Caco-2 (cell line): ENCODE results near the gene PGBD5. TPM values are rescaled to one million over a fixed set of nuclear protein-coding genes. Genes with fewer than 3 reads are reported as not detected.

ENCODE experiments used
- BruUV-seq: library from RNA; stranded (reverse); fragments of 400-500 nt; replicated peaks from 2 replicates; lab custom pipeline; 2021; lab: Mats Ljungman, UMichigan
- CTCF ChIA-PET: fragments of 300-600 bp; sonication (Branson Sonifier 250); formaldehyde crosslinking; loops from one replicate; lab custom pipeline; 2022; ENCODE audit warnings: antibody characterized with exemption; lab: Charles Lee
- POLR2A ChIA-PET: fragments of 300-600 bp; sonication (Branson Sonifier 250); formaldehyde crosslinking; loops from one replicate; lab custom pipeline; 2022; ENCODE audit warnings: antibody characterized with exemption; lab: Charles Lee
- DNase-seq, 2 experiments: peaks; one replicate each; pipeline versions ENCODE4 v3.0.0 to v3.0.0-alpha.2; 2020 to 2022
- H3K27me3 ChIP-seq: replicated peaks from 2 replicates; pipeline ENCODE4 v1.6.0; 2011; ENCODE audit warnings: low read length; ENCODE audit not compliant: control insufficient read depth, insufficient read depth
- H3K36me3 ChIP-seq: 2 replicates; pipeline ENCODE4 v1.5.1; 2011; ENCODE audit warnings: low read length; ENCODE audit not compliant: control insufficient read depth, insufficient read depth
- H3K4me1 ChIP-seq: fragments of 250-450 bp; sonication (Bioruptor Pico); 2 replicates; pipeline ENCODE4 v1.5.1; 2020; ENCODE audit warnings: mild to moderate bottlenecking
- H3K4me3 ChIP-seq: 2 replicates; pipeline ENCODE4 v1.5.1; 2011; ENCODE audit warnings: low read depth, mild to moderate bottlenecking, control low read depth, low read length
- H3K9me3 ChIP-seq: fragments of 250-450 bp; sonication (Bioruptor Pico); 2 replicates; pipeline ENCODE4 v1.5.1; 2020; ENCODE audit warnings: mild to moderate bottlenecking, moderate library complexity
- H3K27ac Mint-ChIP-seq: one replicate; pipeline ENCODE4 v1.8.0; 2022; ENCODE audit warnings: mixed read lengths; ENCODE audit not compliant: unreplicated experiment
- H3K27me3 Mint-ChIP-seq: one replicate; pipeline ENCODE4 v1.8.0; 2022; ENCODE audit warnings: mixed read lengths; ENCODE audit not compliant: insufficient read depth, unreplicated experiment
- H3K36me3 Mint-ChIP-seq: one replicate; pipeline ENCODE4 v1.8.0; 2022; ENCODE audit warnings: mild to moderate bottlenecking, mixed read lengths; ENCODE audit not compliant: insufficient read depth, unreplicated experiment
- H3K4me1 Mint-ChIP-seq: one replicate; pipeline ENCODE4 v1.8.0; 2022; ENCODE audit warnings: low read depth, mixed read lengths; ENCODE audit not compliant: unreplicated experiment
- H3K4me3 Mint-ChIP-seq: one replicate; pipeline ENCODE4 v1.8.0; 2022; ENCODE audit warnings: mild to moderate bottlenecking, moderate library complexity, mixed read lengths; ENCODE audit not compliant: unreplicated experiment
- H3K9me3 Mint-ChIP-seq: one replicate; pipeline ENCODE4 v1.8.0; 2022; ENCODE audit warnings: mixed read lengths; ENCODE audit not compliant: unreplicated experiment
- CTCF ChIP-seq, 2 experiments: fragments of 200-600 bp in 1 of 2; IDR thresholded peaks; 1 replicate in 1 of 2; 2 replicates in 1 of 2; pipeline versions ENCODE4 v1.5.1 to v1.8.0; 2011 to 2022; ENCODE audit warnings: antibody characterized with exemption in 1 of 2, control low read depth in 1 of 2, inconsistent platforms in 1 of 2, low read depth in 1 of 2, low read length in 1 of 2, mild to moderate bottlenecking in 1 of 2, moderate library complexity in 1 of 2; ENCODE audit not compliant: insufficient read depth in 1 of 2, severe bottlenecking in 1 of 2, unreplicated experiment in 1 of 2
- intact Hi-C: fragments of 100-400 bp; cut with micrococcal nuclease; formaldehyde crosslinking; loops from one replicate; pipeline ENCODE4 v1.10.0; 2022; ENCODE audit not compliant: unreplicated experiment
- total RNA-seq: library from RNA; stranded (reverse); gene quantifications from 2 replicates; pipeline ENCODE4 v1.2.3, GENCODE V29; 2022

Gene PGBD5
- total RNA-seq, 1 experiment from 2014 or later = 2.4 TPM

DNA sequence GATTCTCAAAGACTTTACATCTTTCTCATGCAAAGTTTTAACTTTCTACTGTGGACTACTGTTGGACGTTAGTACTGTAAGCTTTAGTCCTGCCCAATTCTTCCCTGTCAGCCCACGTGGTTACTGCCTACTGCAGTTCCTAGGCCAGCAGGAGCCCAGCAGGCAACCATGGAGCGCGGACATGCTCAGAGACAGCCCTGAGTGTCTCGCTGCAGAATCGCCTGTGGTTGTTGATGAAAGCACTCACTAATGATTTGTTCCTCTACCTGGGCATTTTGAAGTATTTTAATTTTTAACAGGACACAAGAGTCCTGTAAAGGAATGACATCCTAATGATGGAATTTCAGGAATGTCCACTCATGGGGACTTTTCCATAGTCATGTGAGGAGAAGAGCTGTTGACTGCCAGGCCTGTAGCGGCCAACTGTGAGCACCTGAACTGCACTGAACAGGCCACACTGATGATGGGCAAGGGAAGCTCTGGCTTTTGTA, 44.1 kb downstream of the PGBD5 start:
- H3K36me3 ChIP-seq = no peaks in the 10 kb centered on the region
- peaks cover 16% of the 10 kb centered on the region for H3K4me1 Mint-ChIP-seq
- intact Hi-C loops = no loop called here
- BruUV-seq = no TSS peak
- H3K36me3 Mint-ChIP-seq = peaks cover 15% of the 10 kb centered on the region
- DNase-seq = peak; percentile 42 to 56
- H3K27me3 Mint-ChIP-seq = no peaks in the 10 kb centered on the region
- H3K9me3 ChIP-seq = peaks cover 21% of the 10 kb centered on the region
- H3K4me1 ChIP-seq = peaks cover 23% of the 10 kb centered on the region
- no peak overlapping the region for H3K4me3 ChIP-seq
- H3K27me3 ChIP-seq = no peaks in the 10 kb centered on the region
- peak overlapping the region; percentile 50 for H3K4me3 Mint-ChIP-seq
- ChIA-PET CTCF (no interaction called here), POLR2A (interaction anchor here (0.5 kb wide), 1 partner anchor 812 kb away, joined by 6 read pairs; no protein-coding TSS in a partner anchor)
- H3K27ac Mint-ChIP-seq = peak overlapping the region; percentile 90
- no peak for TF ChIP-seq CTCF (IDR thresholded peaks at IDR 0.05; ENCODE audit: insufficient read depth in 1 of 2, low read depth in 1 of 2, low read length in 1 of 2, severe bottlenecking in 1 of 2, unreplicated experiment in 1 of 2)
- peaks cover 25% of the 10 kb centered on the region for H3K9me3 Mint-ChIP-seq

- Histone ChIP-seq H3K27me3 (no peaks in the 10 kb centered on the region), H3K4me1 (peaks cover 23% of the 10 kb centered on the region), H3K4me3 (no peak overlapping the region), H3K36me3 (no peaks in the 10 kb centered on the region), H3K9me3 (peaks cover 21% of the 10 kb centered on the region)
- no peak for TF ChIP-seq CTCF (IDR thresholded peaks at IDR 0.05; ENCODE audit: insufficient read depth in 1 of 2, low read depth in 1 of 2, low read length in 1 of 2, severe bottlenecking in 1 of 2, unreplicated experiment in 1 of 2)
- peaks cover 25% of the 10 kb centered on the region for H3K9me3 Mint-ChIP-seq
- H3K4me1 Mint-ChIP-seq = peaks cover 16% of the 10 kb centered on the region
- intact Hi-C loops = no loop called here
- no peak for DNase-seq
- CTCF ChIA-PET = no interaction called here
- H3K4me3 Mint-ChIP-seq = peak overlapping the region; percentile 50
- no TSS peak for BruUV-seq
- H3K36me3 Mint-ChIP-seq = peaks cover 15% of the 10 kb centered on the region
- POLR2A ChIA-PET = no interaction called here
- H3K27ac Mint-ChIP-seq = peak overlapping the region; percentile 90
- no peaks in the 10 kb centered on the region for H3K27me3 Mint-ChIP-seq
Measured at GRCh38 chr1:230381585-230381984, 44.5 kb downstream of the PGBD5 start.

GRCh38 chr1:230381049-230381467, 45.1 kb downstream of the PGBD5 start:
- peaks cover 15% of the 10 kb centered on the region for H3K36me3 Mint-ChIP-seq
- no peak for TF ChIP-seq CTCF (IDR thresholded peaks at IDR 0.05; ENCODE audit: insufficient read depth in 1 of 2, low read depth in 1 of 2, low read length in 1 of 2, severe bottlenecking in 1 of 2, unreplicated experiment in 1 of 2)
- peak in 1 of 2 experiments; percentile 17 for DNase-seq
- H3K4me1 Mint-ChIP-seq = peaks cover 16% of the 10 kb centered on the region
- no TSS peak for BruUV-seq
- Histone ChIP-seq H3K27me3 (no peaks in the 10 kb centered on the region), H3K36me3 (no peaks in the 10 kb centered on the region), H3K4me1 (peaks cover 23% of the 10 kb centered on the region), H3K4me3 (no peak overlapping the region), H3K9me3 (peaks cover 21% of the 10 kb centered on the region)
- H3K9me3 Mint-ChIP-seq = peaks cover 25% of the 10 kb centered on the region
- no peaks in the 10 kb centered on the region for H3K27me3 Mint-ChIP-seq
- H3K4me3 Mint-ChIP-seq = no peak overlapping the region
- H3K27ac Mint-ChIP-seq = no peak overlapping the region
- ChIA-PET CTCF (no interaction called here), POLR2A (no interaction called here)
- intact Hi-C loops = no loop called here
